Stimulated activated naive CD8-positive, alpha-beta T cell treated with anti-CD3 and anti-CD28 coated beads, Interleukin-15, Interleukin-2, amounts not matched to agents 100 ng/mL and 50 ng/mL, for 24 hours (primary cell): Measurements from ENCODE around the gene ZBTB25.
A peak's percentile ranks its signal among the peaks of the same experiment; 100 is the strongest.

Source experiments
- H3K27ac Mint-ChIP-seq: one replicate; pipeline ENCODE4 v1.8.0; 2021; ENCODE audit warnings: mild to moderate bottlenecking, mixed read lengths
- H3K27me3 Mint-ChIP-seq: one replicate; pipeline ENCODE4 v1.8.0; 2021; ENCODE audit warnings: mixed read lengths
- H3K36me3 Mint-ChIP-seq: one replicate; pipeline ENCODE4 v1.8.0; 2021; ENCODE audit warnings: low read depth, mixed read lengths
- H3K4me1 Mint-ChIP-seq: one replicate; pipeline ENCODE4 v1.8.0; 2021; ENCODE audit warnings: low read depth, mixed read lengths
- H3K4me3 Mint-ChIP-seq: one replicate; pipeline ENCODE4 v1.8.0; 2021; ENCODE audit warnings: mild to moderate bottlenecking, mixed read lengths
- H3K9me3 Mint-ChIP-seq: one replicate; pipeline ENCODE4 v1.8.0; 2021; ENCODE audit warnings: mixed read lengths

Gene ZBTB25

GRCh38 chr14:64474041-64474440, 29.6 kb downstream of the ZBTB25 start:
- no peak overlapping the region for H3K4me3 Mint-ChIP-seq

GRCh38 chr14:64468451-64468850, 35.2 kb downstream of the ZBTB25 start:
- H3K27me3 Mint-ChIP-seq = no peaks in the 10 kb centered on the region
- no peaks in the 10 kb centered on the region for H3K9me3 Mint-ChIP-seq
- H3K4me1 Mint-ChIP-seq = peaks cover 46% of the 10 kb centered on the region
- no peak overlapping the region for H3K4me3 Mint-ChIP-seq
- no peaks in the 10 kb centered on the region for H3K36me3 Mint-ChIP-seq
- no peak overlapping the region for H3K27ac Mint-ChIP-seq

More at GRCh38 chr14:64474041-64474440, 29.6 kb downstream of the ZBTB25 start:
- Mint-ChIP-seq H3K36me3 (no peaks in the 10 kb centered on the region), H3K27ac (peak overlapping the region; percentile 85), H3K4me1 (peaks cover 20% of the 10 kb centered on the region), H3K27me3 (no peaks in the 10 kb centered on the region), H3K9me3 (no peaks in the 10 kb centered on the region)

- Mint-ChIP-seq H3K4me3 (no peak overlapping the region), H3K27me3 (no peaks in the 10 kb centered on the region), H3K27ac (no peak overlapping the region), H3K4me1 (peaks cover 50% of the 10 kb centered on the region), H3K9me3 (no peaks in the 10 kb centered on the region), H3K36me3 (no peaks in the 10 kb centered on the region)
Observed at GRCh38 chr14:64467566-64467965, 36.1 kb downstream of the ZBTB25 start.

GRCh38 chr14:64467101-64467500, 36.5 kb downstream of the ZBTB25 start:
- Mint-ChIP-seq H3K27me3 (no peaks in the 10 kb centered on the region), H3K9me3 (no peaks in the 10 kb centered on the region), H3K4me1 (peaks cover 50% of the 10 kb centered on the region), H3K36me3 (no peaks in the 10 kb centered on the region), H3K27ac (no peak overlapping the region), H3K4me3 (no peak overlapping the region)

GRCh38 chr14:64465831-64466554, 37.6 kb downstream of the ZBTB25 start:
- Mint-ChIP-seq H3K4me3 (peak overlapping the region; percentile 82), H3K4me1 (peaks cover 50% of the 10 kb centered on the region), H3K9me3 (no peaks in the 10 kb centered on the region), H3K27me3 (no peaks in the 10 kb centered on the region), H3K36me3 (peaks cover 2% of the 10 kb centered on the region), H3K27ac (peak overlapping the region; percentile 38)

- Mint-ChIP-seq H3K36me3 (peaks cover 5% of the 10 kb centered on the region), H3K4me1 (peaks cover 50% of the 10 kb centered on the region), H3K27ac (peak within 1 kb of the TSS; percentile 82), H3K4me3 (peak within 1 kb of the TSS; percentile 85), H3K9me3 (no peaks in the 10 kb centered on the region), H3K27me3 (no peaks in the 10 kb centered on the region)
Observed at GRCh38 chr14:64465191-64465822, 38.3 kb downstream of the ZBTB25 start, which contains the start of gene AKAP5. Gene AKAP5, plus strand, starts transcription at chr14:64465499. Its CDS starts 2,896 bp downstream, at chr14:64468395.

- H3K27me3 Mint-ChIP-seq = no peaks in the 10 kb centered on the region
- H3K9me3 Mint-ChIP-seq = no peaks in the 10 kb centered on the region
- peak overlapping the region; percentile 82 for H3K27ac Mint-ChIP-seq
- H3K4me1 Mint-ChIP-seq = peaks cover 54% of the 10 kb centered on the region
- peaks cover 11% of the 10 kb centered on the region for H3K36me3 Mint-ChIP-seq
- H3K4me3 Mint-ChIP-seq = peak overlapping the region; percentile 85
Observed at GRCh38 chr14:64464651-64465050, 39.0 kb downstream of the ZBTB25 start.

GRCh38 chr14:64463873-64464272, 39.8 kb downstream of the ZBTB25 start:
- Mint-ChIP-seq H3K9me3 (no peaks in the 10 kb centered on the region), H3K27me3 (no peaks in the 10 kb centered on the region), H3K27ac (no peak overlapping the region), H3K36me3 (peaks cover 19% of the 10 kb centered on the region), H3K4me3 (peak overlapping the region; percentile 85), H3K4me1 (peaks cover 58% of the 10 kb centered on the region)

GRCh38 chr14:64463195-64463594, 40.4 kb downstream of the ZBTB25 start:
- peaks cover 26% of the 10 kb centered on the region for H3K36me3 Mint-ChIP-seq
- H3K9me3 Mint-ChIP-seq = no peaks in the 10 kb centered on the region
- H3K27me3 Mint-ChIP-seq = no peaks in the 10 kb centered on the region
- H3K4me3 Mint-ChIP-seq = no peak overlapping the region
- peaks cover 53% of the 10 kb centered on the region for H3K4me1 Mint-ChIP-seq
- peak overlapping the region; percentile 52 for H3K27ac Mint-ChIP-seq

GRCh38 chr14:64461221-64461620, 42.4 kb downstream of the ZBTB25 start:
- H3K4me3 Mint-ChIP-seq = no peak overlapping the region
- no peaks in the 10 kb centered on the region for H3K9me3 Mint-ChIP-seq
- H3K27ac Mint-ChIP-seq = no peak overlapping the region
- H3K4me1 Mint-ChIP-seq = peaks cover 35% of the 10 kb centered on the region
- H3K27me3 Mint-ChIP-seq = no peaks in the 10 kb centered on the region
- peaks cover 40% of the 10 kb centered on the region for H3K36me3 Mint-ChIP-seq

GRCh38 chr14:64459405-64460136, 44.1 kb downstream of the ZBTB25 start:
- H3K27ac Mint-ChIP-seq = no peak overlapping the region
- peaks cover 56% of the 10 kb centered on the region for H3K36me3 Mint-ChIP-seq

GRCh38 chr14:64454671-64455070, 49.0 kb downstream of the ZBTB25 start:
- Mint-ChIP-seq H3K36me3 (peaks cover 81% of the 10 kb centered on the region), H3K4me1 (peaks cover 20% of the 10 kb centered on the region), H3K9me3 (no peaks in the 10 kb centered on the region), H3K4me3 (no peak overlapping the region), H3K27ac (no peak overlapping the region), H3K27me3 (no peaks in the 10 kb centered on the region)

More at GRCh38 chr14:64459405-64460136, 44.1 kb downstream of the ZBTB25 start:
- peaks cover 23% of the 10 kb centered on the region for H3K4me1 Mint-ChIP-seq
- no peaks in the 10 kb centered on the region for H3K9me3 Mint-ChIP-seq
- no peak overlapping the region for H3K4me3 Mint-ChIP-seq
- no peaks in the 10 kb centered on the region for H3K27me3 Mint-ChIP-seq

GRCh38 chr14:64450255-64450654, 53.4 kb downstream of the ZBTB25 start:
- Mint-ChIP-seq H3K4me3 (no peak overlapping the region), H3K27me3 (no peaks in the 10 kb centered on the region), H3K9me3 (no peaks in the 10 kb centered on the region), H3K4me1 (peaks cover 40% of the 10 kb centered on the region), H3K36me3 (peaks cover 66% of the 10 kb centered on the region), H3K27ac (peak overlapping the region; percentile 90)

- peaks cover 62% of the 10 kb centered on the region for H3K4me1 Mint-ChIP-seq
- H3K27me3 Mint-ChIP-seq = no peaks in the 10 kb centered on the region
- H3K27ac Mint-ChIP-seq = peak overlapping the region; percentile 79
- peaks cover 67% of the 10 kb centered on the region for H3K36me3 Mint-ChIP-seq
- peak overlapping the region; percentile 41 for H3K4me3 Mint-ChIP-seq
- H3K9me3 Mint-ChIP-seq = no peaks in the 10 kb centered on the region
Observed at GRCh38 chr14:64447876-64448670, 55.6 kb downstream of the ZBTB25 start.
